Epithelial cell of alveolus of lung (primary cell): ENCODE data around the gene CTTNBP2. TPM values are rescaled to one million over a fixed set of nuclear protein-coding genes. Genes with fewer than 3 reads are reported as not detected.

Source experiments
- total RNA-seq: library from RNA; depleted of rRNA; stranded (reverse); fragments of >200 nt; gene quantifications from 2 replicates; pipeline ENCODE4 v1.2.1, GENCODE V29; 2015

CTTNBP2 gene, protein sequence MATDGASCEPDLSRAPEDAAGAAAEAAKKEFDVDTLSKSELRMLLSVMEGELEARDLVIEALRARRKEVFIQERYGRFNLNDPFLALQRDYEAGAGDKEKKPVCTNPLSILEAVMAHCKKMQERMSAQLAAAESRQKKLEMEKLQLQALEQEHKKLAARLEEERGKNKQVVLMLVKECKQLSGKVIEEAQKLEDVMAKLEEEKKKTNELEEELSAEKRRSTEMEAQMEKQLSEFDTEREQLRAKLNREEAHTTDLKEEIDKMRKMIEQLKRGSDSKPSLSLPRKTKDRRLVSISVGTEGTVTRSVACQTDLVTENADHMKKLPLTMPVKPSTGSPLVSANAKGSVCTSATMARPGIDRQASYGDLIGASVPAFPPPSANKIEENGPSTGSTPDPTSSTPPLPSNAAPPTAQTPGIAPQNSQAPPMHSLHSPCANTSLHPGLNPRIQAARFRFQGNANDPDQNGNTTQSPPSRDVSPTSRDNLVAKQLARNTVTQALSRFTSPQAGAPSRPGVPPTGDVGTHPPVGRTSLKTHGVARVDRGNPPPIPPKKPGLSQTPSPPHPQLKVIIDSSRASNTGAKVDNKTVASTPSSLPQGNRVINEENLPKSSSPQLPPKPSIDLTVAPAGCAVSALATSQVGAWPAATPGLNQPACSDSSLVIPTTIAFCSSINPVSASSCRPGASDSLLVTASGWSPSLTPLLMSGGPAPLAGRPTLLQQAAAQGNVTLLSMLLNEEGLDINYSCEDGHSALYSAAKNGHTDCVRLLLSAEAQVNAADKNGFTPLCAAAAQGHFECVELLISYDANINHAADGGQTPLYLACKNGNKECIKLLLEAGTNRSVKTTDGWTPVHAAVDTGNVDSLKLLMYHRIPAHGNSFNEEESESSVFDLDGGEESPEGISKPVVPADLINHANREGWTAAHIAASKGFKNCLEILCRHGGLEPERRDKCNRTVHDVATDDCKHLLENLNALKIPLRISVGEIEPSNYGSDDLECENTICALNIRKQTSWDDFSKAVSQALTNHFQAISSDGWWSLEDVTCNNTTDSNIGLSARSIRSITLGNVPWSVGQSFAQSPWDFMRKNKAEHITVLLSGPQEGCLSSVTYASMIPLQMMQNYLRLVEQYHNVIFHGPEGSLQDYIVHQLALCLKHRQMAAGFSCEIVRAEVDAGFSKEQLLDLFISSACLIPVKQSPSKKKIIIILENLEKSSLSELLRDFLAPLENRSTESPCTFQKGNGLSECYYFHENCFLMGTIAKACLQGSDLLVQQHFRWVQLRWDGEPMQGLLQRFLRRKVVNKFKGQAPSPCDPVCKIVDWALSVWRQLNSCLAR (N-terminal part only)
- 7.4 and 7.6 TPM in 2 replicates for total RNA-seq

DNA sequence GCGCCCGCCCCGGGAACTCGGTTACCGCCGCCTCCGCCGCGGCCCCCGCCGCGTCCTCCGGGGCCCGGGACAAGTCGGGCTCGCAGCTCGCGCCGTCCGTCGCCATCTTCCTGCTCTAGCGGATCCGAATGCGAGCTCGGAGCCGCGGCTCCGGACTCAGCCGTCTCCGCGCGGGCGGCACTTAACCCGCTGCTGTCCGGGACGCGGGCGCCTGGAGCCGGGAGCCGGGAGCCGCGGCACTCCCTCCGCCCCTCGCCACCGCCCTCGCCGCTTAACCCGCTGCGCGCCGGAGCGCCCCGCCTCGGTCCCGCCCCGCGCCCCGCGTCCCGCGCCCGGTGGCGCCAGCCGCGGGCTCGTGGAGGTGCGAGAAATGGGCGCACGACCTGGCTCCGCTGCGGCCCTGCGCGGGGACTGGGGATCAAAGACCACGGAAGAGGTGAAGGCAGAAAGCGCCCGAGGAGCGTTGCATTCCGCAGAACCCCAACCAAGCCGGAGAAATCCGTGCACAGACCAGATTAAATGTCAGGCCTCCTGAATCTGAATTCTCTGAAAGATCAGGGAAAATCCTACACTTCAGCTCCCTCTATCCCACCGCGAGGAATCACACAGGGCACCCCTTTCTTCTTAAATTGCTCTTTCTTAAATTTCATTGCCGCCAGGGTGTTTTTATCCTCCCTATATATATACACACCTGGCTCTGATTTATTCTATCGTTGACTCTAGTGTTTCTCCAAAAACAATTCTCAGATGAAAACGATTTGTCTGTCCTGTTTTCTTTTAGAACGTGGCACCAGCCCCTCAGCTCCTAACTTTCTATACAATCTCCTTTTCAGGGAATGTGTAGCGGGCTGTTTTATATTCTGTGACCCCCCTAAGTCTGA, at the start of gene CTTNBP2:
Gene CTTNBP2, minus strand, starts transcription at position 132 of the 881 bp plus-strand sequence. Its CDS starts 26 bp downstream, at position 106.

